IMR-90 (cell line): ENCODE results near the gene CPOX. TPM values are rescaled to one million over a fixed set of nuclear protein-coding genes. Genes with fewer than 3 reads are reported as not detected.

ENCODE experiments used
- ATAC-seq: fragments of 200-7000 bp; cut with Tn5 transposase; 2 replicates; pipeline ENCODE4 v1.9.1; 2020; ENCODE audit warnings: low read depth, mild to moderate bottlenecking, moderate library complexity
- BruUV-seq: library from RNA; stranded (reverse); fragments of 400-500 nt; replicated peaks from 2 replicates; lab custom pipeline; 2021; lab: Mats Ljungman, UMichigan
- CTCF ChIA-PET: fragments of 300-600 bp; formaldehyde crosslinking; extraction: SDS; loops from one replicate; lab custom pipeline; 2021; ENCODE audit warnings: antibody characterized with exemption; lab: Yijun Ruan, JAX
- POLR2A ChIA-PET: fragments of 300-600 bp; sonication (Branson Sonifier 250); formaldehyde crosslinking; loops from one replicate; lab custom pipeline; 2022; ENCODE audit warnings: antibody characterized with exemption; ENCODE audit not compliant: unreplicated experiment; lab: Charles Lee
- DNase-seq: peaks from one replicate; pipeline ENCODE4 v3.0.0; 2013
- H2AFZ ChIP-seq: replicated peaks from 2 replicates; pipeline ENCODE3; 2013; ENCODE audit warnings: low read length, mild to moderate bottlenecking; ENCODE audit not compliant: poor library complexity
- H2AK5ac ChIP-seq: 2 replicates; pipeline ENCODE4 v1.6.1; 2013; ENCODE audit warnings: low read depth, low read length, inconsistent platforms
- H2AK9ac ChIP-seq: replicated peaks from 2 replicates; pipeline ENCODE3; 2013; ENCODE audit warnings: mild to moderate bottlenecking, low read depth, low read length, moderate library complexity; ENCODE audit not compliant: poor library complexity
- H2BK120ac ChIP-seq: 2 replicates; pipeline ENCODE4 v1.6.1; 2013; ENCODE audit warnings: low read depth, low read length, inconsistent platforms
- H2BK15ac ChIP-seq: 3 replicates; pipeline ENCODE4 v1.6.1; 2013; ENCODE audit warnings: low read depth, low read length, inconsistent platforms
- H2BK20ac ChIP-seq: 2 replicates; pipeline ENCODE4 v1.6.1; 2013; ENCODE audit warnings: low read depth, mild to moderate bottlenecking, inconsistent platforms, low read length, moderate library complexity
- H2BK5ac ChIP-seq: 2 replicates; pipeline ENCODE4 v1.6.1; 2013; ENCODE audit warnings: mild to moderate bottlenecking, low read depth, low read length, inconsistent platforms; ENCODE audit not compliant: poor library complexity, severe bottlenecking
- H3K14ac ChIP-seq: replicated peaks from 2 replicates; pipeline ENCODE4 v1.6.1; 2013; ENCODE audit warnings: low read depth, low read length, inconsistent platforms
- H3K18ac ChIP-seq: 2 replicates; pipeline ENCODE4 v1.6.1; 2013; ENCODE audit warnings: low read depth, low read length, control low read depth
- H3K23ac ChIP-seq: 2 replicates; pipeline ENCODE4 v1.6.1; 2013; ENCODE audit warnings: low read depth, low read length, inconsistent platforms
- H3K27ac ChIP-seq: 2 replicates; pipeline ENCODE4 v1.5.1; 2013; ENCODE audit warnings: mild to moderate bottlenecking, control low read depth, low read length; ENCODE audit not compliant: insufficient read depth
- H3K27me3 ChIP-seq: 2 replicates; pipeline ENCODE4 v1.6.1; 2013; ENCODE audit warnings: low read length; ENCODE audit not compliant: control insufficient read depth, insufficient read depth
- H3K36me3 ChIP-seq: 2 replicates; pipeline ENCODE4 v1.6.1; 2013; ENCODE audit warnings: low read length, mixed read lengths; ENCODE audit not compliant: control insufficient read depth, insufficient read depth
- H3K4ac ChIP-seq: 2 replicates; pipeline ENCODE4 v1.6.1; 2013; ENCODE audit warnings: low read depth, low read length, inconsistent platforms
- H3K4me1 ChIP-seq: 2 replicates; pipeline ENCODE4 v1.6.1; 2013; ENCODE audit warnings: low read length, mixed read lengths; ENCODE audit not compliant: control insufficient read depth, insufficient read depth
- H3K4me2 ChIP-seq: 2 replicates; pipeline ENCODE4 v1.6.1; 2013; ENCODE audit warnings: low read depth, mild to moderate bottlenecking, control low read depth, low read length, moderate library complexity
- H3K4me3 ChIP-seq: 2 replicates; pipeline ENCODE4 v1.5.1; 2013; ENCODE audit warnings: low read depth, mild to moderate bottlenecking, control low read depth, low read length, moderate library complexity; ENCODE audit not compliant: insufficient read depth
- H3K56ac ChIP-seq: 2 replicates; pipeline ENCODE4 v1.6.1; 2013; ENCODE audit warnings: low read length, inconsistent platforms; ENCODE audit not compliant: insufficient read depth; ENCODE audit errors: extremely low read depth
- H3K79me1 ChIP-seq, 2 experiments: 2 replicates each; pipeline ENCODE4 v1.6.1; 2013; ENCODE audit warnings: low read length in 2 of 2, inconsistent platforms in 1 of 2, low read depth in 1 of 2
- H3K9ac ChIP-seq: 2 replicates; pipeline ENCODE4 v1.6.1; 2013; ENCODE audit warnings: low read depth, low read length, control low read depth
- H3K9me1 ChIP-seq: 2 replicates; pipeline ENCODE4 v1.6.1; 2013; ENCODE audit warnings: low read length, inconsistent platforms; ENCODE audit not compliant: insufficient read depth
- H3K9me3 ChIP-seq: 2 replicates; pipeline ENCODE4 v1.6.1; 2013; ENCODE audit warnings: low read length; ENCODE audit not compliant: control insufficient read depth, insufficient read depth
- H4K20me1 ChIP-seq: 2 replicates; pipeline ENCODE4 v1.6.1; 2013; ENCODE audit warnings: low read length, inconsistent platforms; ENCODE audit not compliant: insufficient read depth
- H4K5ac ChIP-seq: 2 replicates; pipeline ENCODE4 v1.6.1; 2013; ENCODE audit warnings: mild to moderate bottlenecking, low read depth, low read length, control low read depth
- H4K8ac ChIP-seq, 2 experiments: 2 replicates each; pipeline ENCODE4 v1.6.1; 2013; ENCODE audit warnings: low read depth in 2 of 2, low read length in 2 of 2, control low read depth in 1 of 2, inconsistent platforms in 1 of 2
- H4K91ac ChIP-seq: 2 replicates; pipeline ENCODE4 v1.6.1; 2013; ENCODE audit warnings: low read depth, low read length, inconsistent platforms; ENCODE audit not compliant: insufficient read depth
- BHLHE40 ChIP-seq: fragments of 150-350 bp; IDR thresholded peaks from 2 replicates; pipeline ENCODE4 v1.6.1; 2016; ENCODE audit warnings: mild to moderate bottlenecking, low read depth, low read length
- CEBPB ChIP-seq: IDR thresholded peaks from 2 replicates; pipeline ENCODE4 v1.6.1; 2012; ENCODE audit warnings: low read depth, low read length, improper control_type of control experiment
- CHD1 ChIP-seq: IDR thresholded peaks from 2 replicates; pipeline ENCODE4 v1.6.1; 2012; ENCODE audit warnings: low read depth, low read length, improper control_type of control experiment
- CTCF ChIP-seq: conservative IDR thresholded peaks from 2 replicates; pipeline ENCODE4 v1.5.1; 2012; ENCODE audit warnings: mild to moderate bottlenecking, low read depth, low read length, improper control_type of control experiment
- FOS ChIP-seq: fragments of 150-350 bp; IDR thresholded peaks from 2 replicates; pipeline ENCODE4 v1.6.1; 2016; ENCODE audit warnings: low read depth, low read length
- MAFK ChIP-seq: IDR thresholded peaks from 2 replicates; pipeline ENCODE4 v1.6.1; 2012; ENCODE audit warnings: low read depth, low read length, improper control_type of control experiment
- MAZ ChIP-seq: IDR thresholded peaks from 2 replicates; pipeline ENCODE4 v1.6.1; 2012; ENCODE audit warnings: low read depth, mild to moderate bottlenecking, low read length, improper control_type of control experiment, moderate library complexity, borderline replicate concordance
- MXI1 ChIP-seq: IDR thresholded peaks from 2 replicates; pipeline ENCODE4 v1.6.1; 2012; ENCODE audit warnings: low read depth, mild to moderate bottlenecking, low read length, moderate library complexity, borderline replicate concordance
- NFE2L2 ChIP-seq: fragments of 150-350 bp; IDR thresholded peaks from 2 replicates; pipeline ENCODE4 v1.6.1; 2016; ENCODE audit warnings: low read depth, mild to moderate bottlenecking, low read length
- POLR2A ChIP-seq: IDR thresholded peaks from 2 replicates; pipeline ENCODE4 v1.6.1; 2012; ENCODE audit warnings: mild to moderate bottlenecking, low read depth, low read length
- RAD21 ChIP-seq: IDR thresholded peaks from 2 replicates; pipeline ENCODE4 v1.6.1; 2012; ENCODE audit warnings: low read length, improper control_type of control experiment
- RCOR1 ChIP-seq: IDR thresholded peaks from 2 replicates; pipeline ENCODE4 v1.6.1; 2012; ENCODE audit warnings: mild to moderate bottlenecking, low read length, improper control_type of control experiment; ENCODE audit not compliant: insufficient replicate concordance
- RFX5 ChIP-seq: IDR thresholded peaks from 2 replicates; pipeline ENCODE4 v1.8.0; 2012; ENCODE audit warnings: low read depth, mild to moderate bottlenecking, low read length, moderate library complexity
- SMC3 ChIP-seq: fragments of 150-350 bp; IDR thresholded peaks from 2 replicates; pipeline ENCODE4 v1.6.1; 2016; ENCODE audit warnings: low read depth, mild to moderate bottlenecking, antibody characterized with exemption, low read length, moderate library complexity
- USF2 ChIP-seq: fragments of 150-350 bp; IDR thresholded peaks from 2 replicates; pipeline ENCODE4 v1.6.1; 2017; ENCODE audit warnings: mild to moderate bottlenecking, antibody characterized with exemption, low read length, low read depth
- WGBS, 2 experiments: methylation state at CpG; one replicate each; pipeline versions ENCODE4 v1.1.5 to v1.1.7; 2013; ENCODE audit warnings: missing lambda C conversion rate in 2 of 2; ENCODE audit not compliant: insufficient read length in 1 of 2; ENCODE audit errors: extremely low coverage in 2 of 2; 5-methylcytosine and 5-hydroxymethylcytosine counted together
- dilution Hi-C: fragments of 300-500 bp; cut with HindIII; formaldehyde crosslinking; loops from one replicate; pipeline ENCODE4 v1.14.3; 2018; ENCODE audit warnings: low sequenced_read_pairs; ENCODE audit not compliant: unreplicated experiment
- in situ Hi-C: fragments of 300-500 bp; cut with MboI; formaldehyde crosslinking; loops from 3 replicates; pipeline ENCODE4 v1.14.3; 2019; ENCODE audit warnings: low sequenced_read_pairs, inconsistent platforms, mixed read lengths
- intact Hi-C: fragments of 100-400 bp; cut with micrococcal nuclease; formaldehyde crosslinking; loops from 2 replicates; pipeline ENCODE4 v1.10.0; 2022
- polyA plus RNA-seq, 3 experiments: library from polyadenylated mRNA; depleted of rRNA; stranded (reverse); fragments of >200 nt; gene quantifications; 2 replicates each; pipeline ENCODE4 v1.2.3, GENCODE V29; 2012; ENCODE audit warnings: low replicate concordance in 1 of 3
- total RNA-seq: library from RNA; depleted of rRNA; stranded (reverse); fragments of >200 nt; gene quantifications from 2 replicates; pipeline ENCODE4 v1.2.3, GENCODE V29; 2012
- TF ChIP-seq, protein P1 (sequence below): fragments of 150-350 bp; IDR thresholded peaks from 2 replicates; pipeline ENCODE4 v1.6.1; 2016; ENCODE audit warnings: low read depth, mild to moderate bottlenecking, low read length, moderate library complexity, borderline replicate concordance

CPOX gene
- total and polyA plus RNA-seq, 2 of the 4 experiments (the other 2 are of a cell fraction) = 14.5 to 19.4 TPM

DNA sequence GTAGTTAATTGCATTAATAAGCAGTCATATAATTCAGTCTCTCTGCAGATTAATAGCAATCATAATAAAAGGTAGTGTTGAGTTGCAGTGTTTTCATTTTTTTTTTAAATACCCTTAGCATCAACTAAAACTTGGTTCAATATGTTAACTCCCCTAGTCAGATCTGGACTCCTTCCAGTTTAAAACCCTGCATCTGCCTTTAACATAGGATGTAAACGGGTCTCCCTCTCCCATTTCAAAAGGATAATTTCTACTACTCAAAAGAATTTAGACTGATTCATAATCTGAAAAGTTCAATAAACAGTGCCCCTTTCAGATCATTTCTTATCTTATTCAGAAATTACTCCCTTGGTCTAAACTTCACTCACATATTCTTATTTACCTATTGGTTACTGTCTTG is 11.4 kb downstream of the CPOX start:
- WGBS, 2 experiments = 75% methylated on average over 1 of the region's 1 CpG; no CpG with 5 or more reads in 1 of the 2 experiments
- Histone ChIP-seq H3K4me1 (no peaks in the 10 kb centered on the region; the same call in 1 of the 2 replicates), H4K91ac (no peak overlapping the region), H2BK15ac (no peak overlapping the region), H3K79me1 (peaks cover 8 to 9% of the 10 kb centered on the region in 2 experiments; a peak in 3 of 4 replicates), H4K5ac (no peak overlapping the region), H3K4me3 (no peak overlapping the region), H2AK9ac (no peak overlapping the region), H3K9me1 (0 out of 2 replicates have a peak, but pooled peaks cover 2% of the 10 kb centered on the region), H2AK5ac (no peak overlapping the region), H3K56ac (no peak overlapping the region), H2AFZ (no peak overlapping the region), H3K18ac (no peak overlapping the region), H3K27me3 (no peaks in the 10 kb centered on the region), H4K20me1 (no peaks in the 10 kb centered on the region), H2BK20ac (no peak overlapping the region), H3K9ac (no peak overlapping the region), H2BK120ac (no peak overlapping the region), H3K27ac (no peak overlapping the region), H2BK5ac (no peak overlapping the region), H3K4me2 (no peak overlapping the region), H3K4ac (no peak overlapping the region), H3K23ac (no peak overlapping the region), H4K8ac (no peak overlapping the region), H3K9me3 (no peaks in the 10 kb centered on the region), H3K36me3 (peaks cover 20% of the 10 kb centered on the region), H3K14ac (no peak overlapping the region)
- ATAC-seq (no peak), DNase-seq (no peak)
- intact Hi-C loops = no loop called here
- POLR2A ChIA-PET = no interaction called here
- TF ChIP-seq USF2 (no peak), RFX5 (no peak), MXI1 (no peak), RCOR1 (no peak), POLR2A (no peak), SMC3 (no peak), CHD1 (no peak), FOS (no peak), MAZ (no peak), BHLHE40 (no peak), RAD21 (no peak), NFE2L2 (no peak), CTCF (no peak), MAFK (no peak), CEBPB (no peak)
- TF ChIP-seq, protein P1, sequence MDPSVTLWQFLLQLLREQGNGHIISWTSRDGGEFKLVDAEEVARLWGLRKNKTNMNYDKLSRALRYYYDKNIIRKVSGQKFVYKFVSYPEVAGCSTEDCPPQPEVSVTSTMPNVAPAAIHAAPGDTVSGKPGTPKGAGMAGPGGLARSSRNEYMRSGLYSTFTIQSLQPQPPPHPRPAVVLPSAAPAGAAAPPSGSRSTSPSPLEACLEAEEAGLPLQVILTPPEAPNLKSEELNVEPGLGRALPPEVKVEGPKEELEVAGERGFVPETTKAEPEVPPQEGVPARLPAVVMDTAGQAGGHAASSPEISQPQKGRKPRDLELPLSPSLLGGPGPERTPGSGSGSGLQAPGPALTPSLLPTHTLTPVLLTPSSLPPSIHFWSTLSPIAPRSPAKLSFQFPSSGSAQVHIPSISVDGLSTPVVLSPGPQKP = no peak
- dilution Hi-C loops = no loop called here
- CTCF ChIA-PET = interaction anchor here (0.7 kb wide), 1 partner anchor 15 kb away, joined by 3 read pairs; no protein-coding TSS in a partner anchor
- in situ Hi-C loops = loop anchor here (25.0 kb wide), 1 partner anchor 770 kb away; the partner anchor contains the start of gene CRYBG3
- BruUV-seq = no TSS peak
